ENCODE measurements around the gene CD48. TPM values are rescaled to one million over a fixed set of nuclear protein-coding genes. Genes with fewer than 3 reads are reported as not detected.

CD48 gene
- total RNA-seq, 4 donors from 2014 or later: 0.53 to 4.3 (median 1.5) TPM

DNA sequence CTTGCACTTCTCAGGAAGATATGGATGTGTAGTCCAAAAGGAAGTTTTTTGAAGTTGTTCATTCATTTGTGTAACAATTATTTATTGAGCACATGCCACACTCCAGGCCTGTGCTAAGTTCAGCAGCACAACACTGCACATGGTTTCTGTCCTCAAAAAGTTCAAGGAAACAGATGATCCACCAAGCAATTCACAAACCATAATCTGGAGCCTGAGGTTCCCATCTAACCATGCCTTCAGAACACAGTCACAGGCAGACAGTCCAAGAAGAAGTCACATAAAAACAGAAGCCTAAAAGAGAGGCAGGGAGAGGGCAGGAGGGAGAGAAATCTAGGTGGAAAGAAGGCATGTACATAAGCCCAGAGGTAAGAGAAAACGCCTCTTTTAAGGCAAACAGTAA lies 1.9 kb downstream of the CD48 start:
- WGBS, 2 donors: 60 to 73% methylated on average over 1 of the region's 1 CpG
- TF ChIP-seq POLR2A (IDR thresholded peaks at IDR 0.05): no peak
- TF ChIP-seq, protein P1, sequence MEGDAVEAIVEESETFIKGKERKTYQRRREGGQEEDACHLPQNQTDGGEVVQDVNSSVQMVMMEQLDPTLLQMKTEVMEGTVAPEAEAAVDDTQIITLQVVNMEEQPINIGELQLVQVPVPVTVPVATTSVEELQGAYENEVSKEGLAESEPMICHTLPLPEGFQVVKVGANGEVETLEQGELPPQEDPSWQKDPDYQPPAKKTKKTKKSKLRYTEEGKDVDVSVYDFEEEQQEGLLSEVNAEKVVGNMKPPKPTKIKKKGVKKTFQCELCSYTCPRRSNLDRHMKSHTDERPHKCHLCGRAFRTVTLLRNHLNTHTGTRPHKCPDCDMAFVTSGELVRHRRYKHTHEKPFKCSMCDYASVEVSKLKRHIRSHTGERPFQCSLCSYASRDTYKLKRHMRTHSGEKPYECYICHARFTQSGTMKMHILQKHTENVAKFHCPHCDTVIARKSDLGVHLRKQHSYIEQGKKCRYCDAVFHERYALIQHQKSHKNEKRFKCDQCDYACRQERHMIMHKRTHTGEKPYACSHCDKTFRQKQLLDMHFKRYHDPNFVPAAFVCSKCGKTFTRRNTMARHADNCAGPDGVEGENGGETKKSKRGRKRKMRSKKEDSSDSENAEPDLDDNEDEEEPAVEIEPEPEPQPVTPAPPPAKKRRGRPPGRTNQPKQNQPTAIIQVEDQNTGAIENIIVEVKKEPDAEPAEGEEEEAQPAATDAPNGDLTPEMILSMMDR (IDR thresholded peaks at IDR 0.05): no peak
- no peak overlapping the region for H3K4me3 ChIP-seq (ENCODE audit: low read depth, poor library complexity, severe bottlenecking)
- intact Hi-C loops (cut with DNase I; ENCODE audit: low total_unique reads): no loop called here
- no peak for DNase-seq (ENCODE audit: low spot score in 2 of 2)

DNA sequence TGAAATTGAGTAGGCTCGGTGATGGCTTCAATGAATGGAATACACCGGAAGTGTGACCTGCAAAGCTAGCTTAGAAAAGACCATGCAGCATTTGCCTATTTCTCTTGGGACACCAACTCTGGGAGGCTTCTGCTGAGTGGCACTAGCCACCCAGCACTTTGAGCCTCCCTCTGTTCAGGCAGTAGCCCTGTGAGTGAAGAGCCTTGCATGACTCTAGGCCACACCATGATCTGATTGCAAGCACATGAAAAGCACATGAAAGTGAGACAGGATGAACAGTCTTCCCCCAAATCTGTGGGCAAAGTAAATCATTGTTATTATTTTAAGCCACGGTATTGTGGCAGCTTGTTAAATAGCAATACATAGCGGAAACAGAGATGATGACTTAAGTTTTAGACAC lies 2.8 kb downstream of the CD48 start:
- intact Hi-C loops (cut with DNase I; ENCODE audit: low total_unique reads): no loop called here
- no peak for TF ChIP-seq POLR2A (IDR thresholded peaks at IDR 0.05)
- TF ChIP-seq, protein P1 (IDR thresholded peaks at IDR 0.05): no peak
- 70 to 75% methylated on average over 4 of the region's 4 CpGs for WGBS, 2 donors
- no peak for DNase-seq (ENCODE audit: low spot score in 2 of 2)
- no peak overlapping the region for H3K4me3 ChIP-seq (ENCODE audit: low read depth, poor library complexity, severe bottlenecking)

DNA sequence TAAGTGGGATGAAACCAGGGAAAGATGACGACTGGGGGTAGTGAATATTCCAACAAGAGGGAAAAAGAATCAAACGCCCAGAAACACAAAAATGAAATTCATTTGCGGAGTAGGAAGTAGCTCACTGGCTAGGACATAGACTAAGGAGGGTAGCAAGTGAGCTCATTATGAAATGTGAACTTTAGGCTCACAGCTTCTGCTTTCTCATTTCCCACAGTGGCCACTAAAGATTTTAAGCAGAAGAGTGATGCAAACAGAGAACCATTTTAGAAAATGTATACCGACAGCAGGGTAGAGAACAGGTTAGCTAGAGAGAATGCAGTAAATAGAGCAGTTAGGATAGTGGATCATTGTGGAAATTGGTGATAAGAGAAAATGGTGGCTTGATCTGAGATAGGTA lies 3.5 kb downstream of the CD48 start:
- TF ChIP-seq, protein P1 (IDR thresholded peaks at IDR 0.05): no peak
- TF ChIP-seq POLR2A (IDR thresholded peaks at IDR 0.05): no peak
- no peak for DNase-seq (ENCODE audit: low spot score in 2 of 2)
- H3K4me3 ChIP-seq (ENCODE audit: low read depth, poor library complexity, severe bottlenecking): no peak overlapping the region
- intact Hi-C loops (cut with DNase I; ENCODE audit: low total_unique reads): no loop called here
- 79 to 88% methylated on average over 4 of the region's 4 CpGs for WGBS, 2 donors

DNA sequence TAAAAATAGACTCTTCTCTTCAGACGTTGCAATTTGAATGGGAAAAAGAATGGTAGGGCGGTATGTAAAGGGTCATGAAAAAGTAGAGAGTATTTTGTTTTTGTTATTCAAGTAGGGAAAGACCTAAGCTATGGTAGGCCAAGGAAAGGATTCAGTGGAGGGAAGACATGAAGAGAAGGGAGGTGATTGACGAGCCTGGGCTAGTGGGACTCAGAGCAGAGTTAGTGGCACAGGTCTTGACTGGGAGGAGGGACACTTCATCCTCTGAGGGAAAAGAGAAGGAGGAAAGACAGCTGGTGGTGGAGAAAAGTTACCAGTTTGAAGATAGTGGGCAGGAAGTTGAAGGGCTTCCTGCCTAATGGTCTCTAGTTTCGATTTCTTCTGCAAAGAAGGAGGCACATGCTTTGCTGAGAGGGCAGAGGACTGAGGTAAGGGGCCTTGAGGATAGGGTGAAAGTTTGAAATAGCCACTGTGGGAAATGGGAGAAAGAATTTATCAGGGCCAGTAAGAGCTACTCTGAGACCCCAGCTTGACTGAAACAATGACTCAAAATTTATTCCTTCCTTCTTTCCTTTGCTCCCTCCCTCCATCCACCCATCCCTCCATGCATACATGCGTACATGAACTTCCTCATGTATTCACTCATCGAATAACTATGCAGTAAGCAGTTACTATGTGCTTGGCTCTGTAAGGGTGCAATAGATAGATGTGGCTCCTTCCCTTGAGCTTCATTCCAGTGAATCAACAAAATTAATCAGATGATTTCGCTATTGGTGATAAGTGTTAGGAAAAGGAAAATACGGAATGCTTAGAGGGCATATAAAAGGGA lies 4.2 kb downstream of the CD48 start:
- intact Hi-C loops (cut with DNase I; ENCODE audit: low total_unique reads): no loop called here
- WGBS, 2 donors: 77 to 78% methylated on average over 8 of the region's 8 CpGs
- TF ChIP-seq POLR2A (IDR thresholded peaks at IDR 0.05): no peak
- TF ChIP-seq, protein P1 (IDR thresholded peaks at IDR 0.05): no peak
- no peak for DNase-seq (ENCODE audit: low spot score in 2 of 2)
- no peak overlapping the region for H3K4me3 ChIP-seq (ENCODE audit: low read depth, poor library complexity, severe bottlenecking)

DNA sequence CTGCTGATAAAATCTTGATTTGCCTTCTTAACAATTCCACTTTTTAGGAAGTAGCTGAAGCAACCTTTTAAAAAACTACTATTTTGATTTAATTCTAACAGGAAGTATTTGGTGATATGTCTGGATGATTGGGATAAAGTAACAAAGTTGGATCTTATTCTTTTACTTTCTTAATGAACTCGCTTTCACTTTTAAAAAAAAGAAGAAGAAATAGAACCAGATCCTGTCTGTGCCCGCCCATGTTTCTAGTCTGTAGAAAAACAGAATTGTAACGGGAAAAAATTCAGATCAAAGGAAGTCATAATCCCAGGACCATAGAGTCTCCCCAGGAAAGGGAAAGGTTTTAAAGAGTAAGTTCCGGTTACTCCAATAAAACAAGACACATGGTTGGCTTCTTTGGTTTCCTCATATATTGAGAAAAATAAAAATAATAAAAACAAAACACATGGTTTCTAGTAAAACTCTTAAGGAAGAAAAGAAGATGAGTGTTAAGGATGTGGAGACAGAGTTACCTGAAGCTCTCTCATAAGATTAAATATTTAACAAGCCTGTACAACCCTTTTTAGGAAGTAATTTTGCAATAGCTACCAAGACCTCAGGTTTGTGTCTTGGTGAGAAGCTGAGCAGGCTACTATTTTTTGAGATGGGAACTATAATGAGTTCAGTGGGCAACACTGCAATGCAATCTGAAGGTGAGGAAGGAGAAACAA lies 4.9 kb downstream of the CD48 start:
- no peak for TF ChIP-seq POLR2A (IDR thresholded peaks at IDR 0.05)
- TF ChIP-seq, protein P1 (IDR thresholded peaks at IDR 0.05): no peak
- intact Hi-C loops (cut with DNase I; ENCODE audit: low total_unique reads): no loop called here
- 27 to 36% methylated on average over 4 of the region's 4 CpGs for WGBS, 2 donors
- DNase-seq (ENCODE audit: low spot score in 2 of 2): no peak
- H3K4me3 ChIP-seq (ENCODE audit: low read depth, poor library complexity, severe bottlenecking): no peak overlapping the region
